NCI-H2196 treated with DMSO at 0.1 percent for 48 hours (cell line): ENCODE results near the gene MYO19.
"Not testable (repeated sequence)": the region's sequence is repeated elsewhere in the genome, so short reads cannot be mapped to it uniquely, and the experiment has no call there.

Experiments
- DNase-seq: peaks from one replicate; lab custom pipeline; 2025; ENCODE audit not compliant: unreplicated experiment; lab: John Stamatoyannopoulos, UW

MYO19 gene

GRCh38 chr17:36503456-36504155, 31.1 kb downstream of the MYO19 start:
- no peak for DNase-seq

- no peak for DNase-seq
Observed at GRCh38 chr17:36501963-36502362, 32.7 kb downstream of the MYO19 start.

- no peak for DNase-seq
Observed at GRCh38 chr17:36501351-36501750, 33.3 kb downstream of the MYO19 start.

GRCh38 chr17:36500745-36501225, 33.9 kb downstream of the MYO19 start:
- no peak for DNase-seq

GRCh38 chr17:36498560-36499300, 35.9 kb downstream of the MYO19 start:
- DNase-seq = no peak

- no peak for DNase-seq
Observed at GRCh38 chr17:36498155-36498554, 36.5 kb downstream of the MYO19 start.

- no peak for DNase-seq
Observed at GRCh38 chr17:36496018-36496789, 38.5 kb downstream of the MYO19 start.

GRCh38 chr17:36495076-36495578, 39.5 kb downstream of the MYO19 start:
- DNase-seq = no peak

- no peak for DNase-seq
Observed at GRCh38 chr17:36494674-36495073, 40.0 kb downstream of the MYO19 start.

- DNase-seq = no peak
Observed at GRCh38 chr17:36493956-36494355, 40.7 kb downstream of the MYO19 start.

- DNase-seq = peak; percentile 76
Observed at GRCh38 chr17:36486204-36487194, 48.2 kb downstream of the MYO19 start, which contains the start of gene ZNHIT3. ZNHIT3 (plus strand) TSS chr17:36486681; CDS start chr17:36486700, 19 bp downstream.

- DNase-seq = no peak
Observed at GRCh38 chr17:36485805-36486203, 48.9 kb downstream of the MYO19 start.

GRCh38 chr17:36485027-36485426, 49.6 kb downstream of the MYO19 start:
- no peak for DNase-seq

GRCh38 chr17:36484021-36484420, 50.6 kb downstream of the MYO19 start:
- not testable (repeated sequence) for DNase-seq

- DNase-seq = peak; percentile 19
Observed at GRCh38 chr17:36482611-36483504, 51.8 kb downstream of the MYO19 start.

GRCh38 chr17:36481829-36482228, 52.8 kb downstream of the MYO19 start:
- no peak for DNase-seq

- peak; percentile 2 for DNase-seq
Observed at GRCh38 chr17:36475346-36475970, 59.2 kb downstream of the MYO19 start.

- DNase-seq = no peak
Observed at GRCh38 chr17:36474571-36474970, 60.1 kb downstream of the MYO19 start.

GRCh38 chr17:36470499-36470898, 64.2 kb downstream of the MYO19 start:
- no peak for DNase-seq
